Activated B cell treated with CpG ODN at 0.5 μM for 24 hours (primary cell): ENCODE data around the gene ARL15. TPM values are rescaled to one million over a fixed set of nuclear protein-coding genes. Genes with fewer than 3 reads are reported as not detected.

Source experiments
- ATAC-seq: fragments of 200-7000 bp; cut with Tn5 transposase; one replicate; pipeline ENCODE4 v1.10.0; 2021; ENCODE audit warnings: low read depth, mild to moderate bottlenecking, moderate library complexity
- CTCF ChIA-PET: fragments of 350-600 bp; sonication (Branson Sonifier 250); formaldehyde crosslinking; loops from one replicate; lab custom pipeline; 2021; ENCODE audit warnings: antibody characterized with exemption; lab: Charles Lee
- POLR2A ChIA-PET: fragments of 350-600 bp; sonication (Branson Sonifier 250); formaldehyde crosslinking; loops from one replicate; lab custom pipeline; 2021; ENCODE audit warnings: antibody characterized with exemption; lab: Charles Lee
- DNase-seq: peaks from one replicate; pipeline ENCODE4 v3.0.0; 2022
- H3K27ac Mint-ChIP-seq: one replicate; pipeline ENCODE4 v1.8.0; 2020; ENCODE audit warnings: mixed read lengths
- H3K27me3 Mint-ChIP-seq: one replicate; pipeline ENCODE4 v1.8.0; 2021; ENCODE audit warnings: mixed read lengths
- H3K36me3 Mint-ChIP-seq: one replicate; pipeline ENCODE4 v1.8.0; 2021; ENCODE audit warnings: low read depth, mixed read lengths
- H3K4me1 Mint-ChIP-seq: one replicate; pipeline ENCODE4 v1.8.0; 2021; ENCODE audit warnings: mixed read lengths
- H3K4me3 Mint-ChIP-seq: one replicate; pipeline ENCODE4 v1.8.0; 2020; ENCODE audit warnings: mild to moderate bottlenecking, mixed read lengths
- H3K9me3 Mint-ChIP-seq: one replicate; pipeline ENCODE4 v1.8.0; 2020; ENCODE audit warnings: mixed read lengths
- CTCF ChIP-seq: fragments of 200-600 bp; IDR thresholded peaks from one replicate; pipeline ENCODE4 v1.8.0; 2022; ENCODE audit warnings: antibody characterized with exemption, mild to moderate bottlenecking
- intact Hi-C: fragments of 100-400 bp; cut with micrococcal nuclease; formaldehyde crosslinking; loops from one replicate; pipeline ENCODE4 v1.15.1; 2024
- total RNA-seq: library from RNA; stranded (reverse); gene quantifications from 2 replicates; pipeline ENCODE4 v1.2.3, GENCODE V29; 2022

Gene ARL15
- total RNA-seq, 1 donor from 2014 or later = 17.5 TPM

- peaks cover 26% of the 10 kb centered on the region for H3K36me3 Mint-ChIP-seq
- no peak for TF ChIP-seq CTCF
- no peak overlapping the region for H3K27ac Mint-ChIP-seq
- ATAC-seq (no peak), DNase-seq (no peak)
- ChIA-PET POLR2A (no interaction called here), CTCF (no interaction called here)
- intact Hi-C loops = no loop called here
- no peaks in the 10 kb centered on the region for H3K27me3 Mint-ChIP-seq
- H3K4me1 Mint-ChIP-seq = no peaks in the 10 kb centered on the region
- H3K9me3 Mint-ChIP-seq = peaks cover 5% of the 10 kb centered on the region
- no peak overlapping the region for H3K4me3 Mint-ChIP-seq
Observed at GRCh38 chr5:54279960-54280359, 30.4 kb downstream of the ARL15 start.

GRCh38 chr5:54278979-54279717 lies 31.2 kb downstream of the ARL15 start:
- H3K36me3 Mint-ChIP-seq = peaks cover 26% of the 10 kb centered on the region
- intact Hi-C loops = no loop called here
- DNase-seq = no peak
- no peak overlapping the region for H3K27ac Mint-ChIP-seq
- H3K27me3 Mint-ChIP-seq = no peaks in the 10 kb centered on the region
- no peak for TF ChIP-seq CTCF
- no peak overlapping the region for H3K4me3 Mint-ChIP-seq
- peaks cover 5% of the 10 kb centered on the region for H3K9me3 Mint-ChIP-seq
- H3K4me1 Mint-ChIP-seq = no peaks in the 10 kb centered on the region
- ChIA-PET CTCF (no interaction called here), POLR2A (no interaction called here)
- ATAC-seq = no peak

GRCh38 chr5:54278036-54278830 lies 32.1 kb downstream of the ARL15 start:
- Mint-ChIP-seq H3K4me3 (no peak overlapping the region), H3K9me3 (peaks cover 5% of the 10 kb centered on the region), H3K36me3 (peaks cover 25% of the 10 kb centered on the region), H3K27me3 (no peaks in the 10 kb centered on the region), H3K4me1 (no peaks in the 10 kb centered on the region), H3K27ac (no peak overlapping the region)
- DNase-seq (no peak), ATAC-seq (no peak)
- intact Hi-C loops = no loop called here
- TF ChIP-seq CTCF = no peak
- ChIA-PET POLR2A (no interaction called here), CTCF (no interaction called here)

- POLR2A ChIA-PET = no interaction called here
- no peak for DNase-seq
- H3K4me1 Mint-ChIP-seq = no peaks in the 10 kb centered on the region
Observed at GRCh38 chr5:54276048-54276447, 34.3 kb downstream of the ARL15 start.

More at GRCh38 chr5:54276048-54276447, 34.3 kb downstream of the ARL15 start:
- peaks cover 3% of the 10 kb centered on the region for H3K9me3 Mint-ChIP-seq
- H3K27ac Mint-ChIP-seq = no peak overlapping the region
- no peak for ATAC-seq
- peaks cover 23% of the 10 kb centered on the region for H3K36me3 Mint-ChIP-seq
- CTCF ChIA-PET = no interaction called here
- H3K4me3 Mint-ChIP-seq = no peak overlapping the region
- no peak for TF ChIP-seq CTCF
- intact Hi-C loops = no loop called here
- H3K27me3 Mint-ChIP-seq = no peaks in the 10 kb centered on the region
